Measurements from ENCODE around the gene CHST9.

The CHST9 gene

GRCh38 chr18:26865557-26865956 is 319.6 kb downstream of the CHST9 start, which contains the start of gene AQP4:
TSS of gene AQP4 (minus strand) at chr18:26865707. CDS start at chr18:26865689, 18 bp downstream.
- DNase-seq (ENCODE audit: low read depth in 2 of 2): no peak

- DNase-seq (ENCODE audit: low read depth in 2 of 2): no peak
Measured at GRCh38 chr18:26864658-26865057, 320.4 kb downstream of the CHST9 start.

GRCh38 chr18:26863921-26864497 is 321.1 kb downstream of the CHST9 start:
- no peak for DNase-seq (ENCODE audit: low read depth in 2 of 2)

GRCh38 chr18:26863122-26863879 is 321.8 kb downstream of the CHST9 start:
- no peak for DNase-seq (ENCODE audit: low read depth in 2 of 2)

GRCh38 chr18:26862084-26862483 is 323.0 kb downstream of the CHST9 start:
- DNase-seq (ENCODE audit: low read depth in 2 of 2): no peak
